ENCODE measurements around the gene KCNH8.

DNA sequence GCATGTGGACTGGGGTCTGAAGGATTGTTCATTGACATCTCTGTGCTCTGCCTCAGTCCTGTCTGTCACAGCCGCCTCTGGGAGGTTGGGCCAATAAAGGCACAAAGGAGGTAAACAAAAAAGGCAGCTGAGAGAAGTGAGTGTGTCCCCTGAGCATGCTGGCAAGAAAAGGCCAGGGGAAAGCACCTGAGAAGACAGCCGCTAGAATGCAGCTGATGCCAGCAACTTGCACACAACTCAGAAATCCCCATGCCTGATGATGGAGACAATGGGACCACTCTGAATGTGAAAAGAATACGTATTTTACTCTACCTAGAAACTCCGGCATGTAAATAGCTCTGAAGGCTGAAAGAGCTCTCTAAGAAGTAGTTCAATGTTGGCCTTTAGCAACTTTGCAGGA lies 118.7 kb downstream of the KCNH8 start:
- TF ChIP-seq, protein P1, sequence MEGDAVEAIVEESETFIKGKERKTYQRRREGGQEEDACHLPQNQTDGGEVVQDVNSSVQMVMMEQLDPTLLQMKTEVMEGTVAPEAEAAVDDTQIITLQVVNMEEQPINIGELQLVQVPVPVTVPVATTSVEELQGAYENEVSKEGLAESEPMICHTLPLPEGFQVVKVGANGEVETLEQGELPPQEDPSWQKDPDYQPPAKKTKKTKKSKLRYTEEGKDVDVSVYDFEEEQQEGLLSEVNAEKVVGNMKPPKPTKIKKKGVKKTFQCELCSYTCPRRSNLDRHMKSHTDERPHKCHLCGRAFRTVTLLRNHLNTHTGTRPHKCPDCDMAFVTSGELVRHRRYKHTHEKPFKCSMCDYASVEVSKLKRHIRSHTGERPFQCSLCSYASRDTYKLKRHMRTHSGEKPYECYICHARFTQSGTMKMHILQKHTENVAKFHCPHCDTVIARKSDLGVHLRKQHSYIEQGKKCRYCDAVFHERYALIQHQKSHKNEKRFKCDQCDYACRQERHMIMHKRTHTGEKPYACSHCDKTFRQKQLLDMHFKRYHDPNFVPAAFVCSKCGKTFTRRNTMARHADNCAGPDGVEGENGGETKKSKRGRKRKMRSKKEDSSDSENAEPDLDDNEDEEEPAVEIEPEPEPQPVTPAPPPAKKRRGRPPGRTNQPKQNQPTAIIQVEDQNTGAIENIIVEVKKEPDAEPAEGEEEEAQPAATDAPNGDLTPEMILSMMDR (conservative IDR thresholded peaks at IDR 0.05; ENCODE audit: low read depth, low read length): no peak
- TF ChIP-seq, protein P2, sequence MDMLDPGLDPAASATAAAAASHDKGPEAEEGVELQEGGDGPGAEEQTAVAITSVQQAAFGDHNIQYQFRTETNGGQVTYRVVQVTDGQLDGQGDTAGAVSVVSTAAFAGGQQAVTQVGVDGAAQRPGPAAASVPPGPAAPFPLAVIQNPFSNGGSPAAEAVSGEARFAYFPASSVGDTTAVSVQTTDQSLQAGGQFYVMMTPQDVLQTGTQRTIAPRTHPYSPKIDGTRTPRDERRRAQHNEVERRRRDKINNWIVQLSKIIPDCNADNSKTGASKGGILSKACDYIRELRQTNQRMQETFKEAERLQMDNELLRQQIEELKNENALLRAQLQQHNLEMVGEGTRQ (IDR thresholded peaks at IDR 0.05; ENCODE audit: low read depth, low read length): no peak
- no peak for TF ChIP-seq POLR2A (IDR thresholded peaks at IDR 0.05; ENCODE audit: low read depth, low read length)
- TF ChIP-seq CEBPB (IDR thresholded peaks at IDR 0.05; ENCODE audit: low read depth, low read length): no peak
- TF ChIP-seq MAFK (IDR thresholded peaks at IDR 0.05; ENCODE audit: low read depth, low read length): no peak
- no peak for TF ChIP-seq RAD21 (IDR thresholded peaks at IDR 0.05; ENCODE audit: low read length)
- TF ChIP-seq RFX5 (IDR thresholded peaks at IDR 0.05; ENCODE audit: low read depth, low read length): no peak
- no peak for TF ChIP-seq MAZ (IDR thresholded peaks at IDR 0.05; ENCODE audit: borderline replicate concordance, low read depth, low read length)
- no peak for TF ChIP-seq NFE2L2 (IDR thresholded peaks at IDR 0.05; ENCODE audit: low read depth, low read length)
- no peak for TF ChIP-seq FOS (IDR thresholded peaks at IDR 0.05; ENCODE audit: low read depth, low read length)
- no peak for TF ChIP-seq MXI1 (IDR thresholded peaks at IDR 0.05; ENCODE audit: borderline replicate concordance, low read depth, low read length)
- TF ChIP-seq SMC3 (IDR thresholded peaks at IDR 0.05; ENCODE audit: low read depth, low read length): no peak
